Measurements from ENCODE around the gene FASLG.

DNA sequence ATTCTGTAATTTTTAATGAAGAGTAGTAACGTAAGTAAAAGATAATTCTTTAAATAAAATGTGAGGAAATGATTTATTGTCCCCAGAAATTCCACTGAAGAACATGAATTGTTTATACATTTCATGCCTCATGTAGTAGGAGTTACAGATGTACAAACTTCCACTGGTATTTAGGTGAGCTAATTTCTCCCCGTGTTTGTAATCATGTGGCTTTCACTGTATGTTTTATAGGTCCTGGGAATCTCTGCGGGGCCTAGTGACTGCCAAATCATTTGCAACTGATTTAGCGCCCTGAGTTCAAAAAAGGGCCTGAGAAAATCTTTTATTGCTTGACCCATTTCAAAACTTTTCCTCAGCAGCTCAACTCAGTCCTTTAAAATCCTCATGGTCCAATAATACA, 30.5 kb upstream of the FASLG start:
- TF ChIP-seq EZH2 (IDR thresholded peaks at IDR 0.05; ENCODE audit: borderline replicate concordance, low read length) = no peak
- TF ChIP-seq, protein P1, sequence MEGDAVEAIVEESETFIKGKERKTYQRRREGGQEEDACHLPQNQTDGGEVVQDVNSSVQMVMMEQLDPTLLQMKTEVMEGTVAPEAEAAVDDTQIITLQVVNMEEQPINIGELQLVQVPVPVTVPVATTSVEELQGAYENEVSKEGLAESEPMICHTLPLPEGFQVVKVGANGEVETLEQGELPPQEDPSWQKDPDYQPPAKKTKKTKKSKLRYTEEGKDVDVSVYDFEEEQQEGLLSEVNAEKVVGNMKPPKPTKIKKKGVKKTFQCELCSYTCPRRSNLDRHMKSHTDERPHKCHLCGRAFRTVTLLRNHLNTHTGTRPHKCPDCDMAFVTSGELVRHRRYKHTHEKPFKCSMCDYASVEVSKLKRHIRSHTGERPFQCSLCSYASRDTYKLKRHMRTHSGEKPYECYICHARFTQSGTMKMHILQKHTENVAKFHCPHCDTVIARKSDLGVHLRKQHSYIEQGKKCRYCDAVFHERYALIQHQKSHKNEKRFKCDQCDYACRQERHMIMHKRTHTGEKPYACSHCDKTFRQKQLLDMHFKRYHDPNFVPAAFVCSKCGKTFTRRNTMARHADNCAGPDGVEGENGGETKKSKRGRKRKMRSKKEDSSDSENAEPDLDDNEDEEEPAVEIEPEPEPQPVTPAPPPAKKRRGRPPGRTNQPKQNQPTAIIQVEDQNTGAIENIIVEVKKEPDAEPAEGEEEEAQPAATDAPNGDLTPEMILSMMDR (IDR thresholded peaks at IDR 0.05; ENCODE audit: low read length) = no peak
